GM18858 (cell line): ENCODE results near the gene CACNB4.
A peak's percentile ranks its signal among the peaks of the same experiment; 100 is the strongest.

ENCODE experiments used
- ATAC-seq: cut with Tn5 transposase; IDR thresholded peaks from one replicate; pipeline ENCODE4 v1.9.1; 2021; ENCODE audit not compliant: unreplicated experiment

Gene CACNB4

GRCh38 chr2:152054593-152054992 is 44.3 kb downstream of the CACNB4 start:
- ATAC-seq = no peak

GRCh38 chr2:152051436-152051835 is 47.4 kb downstream of the CACNB4 start:
- no peak for ATAC-seq

- ATAC-seq = no peak
Observed at GRCh38 chr2:152050915-152051314, 47.9 kb downstream of the CACNB4 start.

- no peak for ATAC-seq
Observed at GRCh38 chr2:152050341-152050740, 48.5 kb downstream of the CACNB4 start.

GRCh38 chr2:152049541-152049940 is 49.3 kb downstream of the CACNB4 start:
- ATAC-seq = no peak

GRCh38 chr2:152047824-152048471 is 50.9 kb downstream of the CACNB4 start:
- ATAC-seq = no peak

- peak; percentile 78 for ATAC-seq
Observed at GRCh38 chr2:152046940-152047339, 51.9 kb downstream of the CACNB4 start.

- ATAC-seq = no peak
Observed at GRCh38 chr2:152042636-152043615, 55.9 kb downstream of the CACNB4 start.

GRCh38 chr2:152038441-152038958 is 60.3 kb downstream of the CACNB4 start:
- ATAC-seq = no peak

- no peak for ATAC-seq
Observed at GRCh38 chr2:152037743-152038435, 61.0 kb downstream of the CACNB4 start.

GRCh38 chr2:152036611-152037469 is 62.0 kb downstream of the CACNB4 start:
- ATAC-seq = peak; percentile 84

- ATAC-seq = no peak
Observed at GRCh38 chr2:152034257-152034801, 64.5 kb downstream of the CACNB4 start.

GRCh38 chr2:152033011-152033925 is 65.6 kb downstream of the CACNB4 start:
- ATAC-seq = no peak

- no peak for ATAC-seq
Observed at GRCh38 chr2:152031747-152032306, 67.0 kb downstream of the CACNB4 start.

- ATAC-seq = peak; percentile 49
Observed at GRCh38 chr2:152030596-152031328, 68.1 kb downstream of the CACNB4 start.

GRCh38 chr2:152028182-152028862 is 70.5 kb downstream of the CACNB4 start:
- ATAC-seq = peak; percentile 34

GRCh38 chr2:152025678-152026287 is 73.1 kb downstream of the CACNB4 start:
- ATAC-seq = peak; percentile 72
